ENCODE measurements around the gene ACAD10. TPM values are rescaled to one million over a fixed set of nuclear protein-coding genes. Genes with fewer than 3 reads are reported as not detected.

Gene ACAD10
- total and polyA plus RNA-seq, 4 donors = 10.7 to 34.8 (median 21.2) TPM

- 87% methylated on average over 7 of the region's 7 CpGs for WGBS
- Histone ChIP-seq H3K9me3 (ENCODE audit: control insufficient read depth in 4 of 4, low read length in 3 of 4) (no peaks in the 10 kb centered on the region), H3K4me3 (ENCODE audit: low read depth in 1 of 3, low read length in 3 of 3) (no peak overlapping the region), H3K9ac (ENCODE audit: low read depth in 1 of 2, low read length in 2 of 2) (no peak overlapping the region), H3K36me3 (ENCODE audit: control insufficient read depth in 4 of 4, insufficient read depth in 3 of 4, low read depth in 1 of 4, low read length in 3 of 4) (peaks cover 0 to 5% (median 3%) of the 10 kb centered on the region in 4 donors), H3K4me1 (ENCODE audit: control insufficient read depth in 4 of 4, insufficient read depth in 4 of 4, low read length in 3 of 4) (peaks cover 15 to 39% (median 20%) of the 10 kb centered on the region in 4 donors), H3K27ac (ENCODE audit: low read depth in 1 of 2, low read length in 2 of 2) (no peak overlapping the region), H3K27me3 (ENCODE audit: control insufficient read depth in 4 of 4, insufficient read depth in 4 of 4, low read length in 3 of 4) (no peaks in the 10 kb centered on the region)
- no peak for DNase-seq (ENCODE audit: low spot score)
- TF ChIP-seq NR2F2 (IDR thresholded peaks at IDR 0.05) = no peak
- no peak for TF ChIP-seq FOXA2 (IDR thresholded peaks at IDR 0.05)
- no peak for TF ChIP-seq MAX (IDR thresholded peaks at IDR 0.05)
- TF ChIP-seq REST (IDR thresholded peaks at IDR 0.05) = no peak
- TF ChIP-seq, protein P1, sequence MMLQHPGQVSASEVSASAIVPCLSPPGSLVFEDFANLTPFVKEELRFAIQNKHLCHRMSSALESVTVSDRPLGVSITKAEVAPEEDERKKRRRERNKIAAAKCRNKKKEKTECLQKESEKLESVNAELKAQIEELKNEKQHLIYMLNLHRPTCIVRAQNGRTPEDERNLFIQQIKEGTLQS (IDR thresholded peaks at IDR 0.05) = no peak
- no peak for TF ChIP-seq RXRA (IDR thresholded peaks at IDR 0.05)
- TF ChIP-seq TAF1 (conservative IDR thresholded peaks at IDR 0.05) = no peak
- TF ChIP-seq, protein P2, sequence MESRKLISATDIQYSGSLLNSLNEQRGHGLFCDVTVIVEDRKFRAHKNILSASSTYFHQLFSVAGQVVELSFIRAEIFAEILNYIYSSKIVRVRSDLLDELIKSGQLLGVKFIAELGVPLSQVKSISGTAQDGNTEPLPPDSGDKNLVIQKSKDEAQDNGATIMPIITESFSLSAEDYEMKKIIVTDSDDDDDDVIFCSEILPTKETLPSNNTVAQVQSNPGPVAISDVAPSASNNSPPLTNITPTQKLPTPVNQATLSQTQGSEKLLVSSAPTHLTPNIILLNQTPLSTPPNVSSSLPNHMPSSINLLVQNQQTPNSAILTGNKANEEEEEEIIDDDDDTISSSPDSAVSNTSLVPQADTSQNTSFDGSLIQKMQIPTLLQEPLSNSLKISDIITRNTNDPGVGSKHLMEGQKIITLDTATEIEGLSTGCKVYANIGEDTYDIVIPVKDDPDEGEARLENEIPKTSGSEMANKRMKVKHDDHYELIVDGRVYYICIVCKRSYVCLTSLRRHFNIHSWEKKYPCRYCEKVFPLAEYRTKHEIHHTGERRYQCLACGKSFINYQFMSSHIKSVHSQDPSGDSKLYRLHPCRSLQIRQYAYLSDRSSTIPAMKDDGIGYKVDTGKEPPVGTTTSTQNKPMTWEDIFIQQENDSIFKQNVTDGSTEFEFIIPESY (IDR thresholded peaks at IDR 0.05) = no peak
- no peak for TF ChIP-seq GABPA (IDR thresholded peaks at IDR 0.05 in 1 of 2, conservative IDR thresholded peaks at IDR 0.05 in 1 of 2)
- no peak for TF ChIP-seq EGR1 (IDR thresholded peaks at IDR 0.05; ENCODE audit: low read depth in 2 of 2)
- no peak for TF ChIP-seq FOXA1 (IDR thresholded peaks at IDR 0.05)
- no peak for TF ChIP-seq SP1 (IDR thresholded peaks at IDR 0.05)
- no peak for TF ChIP-seq HNF4G (IDR thresholded peaks at IDR 0.05)
- no peak for TF ChIP-seq HNF4A (conservative IDR thresholded peaks at IDR 0.05)
- TF ChIP-seq JUND (IDR thresholded peaks at IDR 0.05) = no peak
- TF ChIP-seq CTCF (IDR thresholded peaks at IDR 0.05; ENCODE audit: low read depth, low read length, missing input control) = no peak
- no peak for TF ChIP-seq YY1 (IDR thresholded peaks at IDR 0.05)
- no peak for TF ChIP-seq RAD21 (IDR thresholded peaks at IDR 0.05)
Observed at GRCh38 chr12:111759271-111759670, 73.4 kb downstream of the ACAD10 start.

Data from liver (tissue), 9 donors.